Duodenal mucosa (tissue), 2 donors: ENCODE data around the gene TRIM66.

Source experiments
- H3K27ac ChIP-seq: one replicate; pipeline ENCODE4 v1.7.0; 2013; ENCODE audit warnings: low read depth, low read length
- H3K27me3 ChIP-seq, 2 donors: one replicate each; pipeline ENCODE4 v1.7.0; 2013; ENCODE audit warnings: low read length in 2 of 2, control low read depth in 1 of 2; ENCODE audit not compliant: insufficient read depth in 2 of 2, control insufficient read depth in 1 of 2
- H3K36me3 ChIP-seq, 2 donors: one replicate each; pipeline ENCODE4 v1.7.0; 2013; ENCODE audit warnings: low read length in 2 of 2, control low read depth in 1 of 2; ENCODE audit not compliant: insufficient read depth in 2 of 2, control insufficient read depth in 1 of 2
- H3K4me1 ChIP-seq, 2 donors: one replicate each; pipeline ENCODE4 v1.7.0; 2013; ENCODE audit warnings: low read length in 2 of 2, control low read depth in 1 of 2; ENCODE audit not compliant: insufficient read depth in 2 of 2, control insufficient read depth in 1 of 2
- H3K4me3 ChIP-seq, 2 donors: one replicate each; pipeline ENCODE4 v1.7.0; 2013; ENCODE audit warnings: low read length in 2 of 2, low read depth in 1 of 2
- H3K9ac ChIP-seq, 2 donors: one replicate each; pipeline ENCODE4 v1.7.0; 2013; ENCODE audit warnings: low read length in 2 of 2, low read depth in 1 of 2
- H3K9me3 ChIP-seq, 2 donors: one replicate each; pipeline ENCODE4 v1.7.0; 2013; ENCODE audit warnings: low read length in 2 of 2, control low read depth in 1 of 2; ENCODE audit not compliant: control insufficient read depth in 1 of 2

The TRIM66 gene

DNA sequence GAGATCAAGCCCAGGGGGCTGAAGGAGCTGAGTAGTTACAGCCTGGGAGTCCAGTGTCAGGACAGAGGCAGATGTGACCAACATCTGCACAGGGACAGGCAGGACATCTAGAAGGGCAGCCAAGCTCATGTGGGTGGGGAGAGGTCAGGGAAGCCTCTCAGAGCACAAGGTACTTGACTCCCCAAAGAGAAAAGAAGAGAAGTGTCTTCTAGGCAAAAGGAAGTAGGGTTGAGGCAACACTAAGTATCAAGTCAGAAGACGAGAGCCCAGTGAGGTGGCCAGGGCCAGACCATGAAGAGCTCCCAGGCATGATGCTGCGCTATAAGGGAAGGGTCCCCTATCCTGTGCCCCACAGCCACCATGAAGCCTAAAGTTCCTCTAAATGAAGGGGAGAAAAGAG, 21.7 kb upstream of the TRIM66 start:
- Histone ChIP-seq H3K27me3 (no peaks in the 10 kb centered on the region), H3K36me3 (peaks cover 10 to 57% of the 10 kb centered on the region in 2 donors), H3K27ac (no peak overlapping the region)

GRCh38 chr11:8702598-8702915, 20.1 kb upstream of the TRIM66 start:
- H3K9ac ChIP-seq: no peak overlapping the region
- H3K27ac ChIP-seq: no peak overlapping the region
- peaks cover 19 to 67% of the 10 kb centered on the region in 2 donors for H3K36me3 ChIP-seq
- no peak overlapping the region for H3K4me3 ChIP-seq
- peaks cover 10 to 14% of the 10 kb centered on the region in 2 donors for H3K4me1 ChIP-seq
- H3K9me3 ChIP-seq: no peaks in the 10 kb centered on the region
- H3K27me3 ChIP-seq: no peaks in the 10 kb centered on the region

More for the DNA sequence above, 21.7 kb upstream of the TRIM66 start:
- H3K4me3 ChIP-seq: no peak overlapping the region
- no peak overlapping the region for H3K9ac ChIP-seq
- peaks cover 10 to 13% of the 10 kb centered on the region in 2 donors for H3K4me1 ChIP-seq
- no peaks in the 10 kb centered on the region for H3K9me3 ChIP-seq

GRCh38 chr11:8701891-8702597, 19.6 kb upstream of the TRIM66 start:
- Histone ChIP-seq H3K9me3 (no peaks in the 10 kb centered on the region), H3K27ac (no peak overlapping the region), H3K4me3 (no peak overlapping the region), H3K27me3 (no peaks in the 10 kb centered on the region), H3K36me3 (peaks cover 20 to 67% of the 10 kb centered on the region in 2 donors), H3K9ac (no peak overlapping the region), H3K4me1 (peaks cover 10 to 14% of the 10 kb centered on the region in 2 donors)

DNA sequence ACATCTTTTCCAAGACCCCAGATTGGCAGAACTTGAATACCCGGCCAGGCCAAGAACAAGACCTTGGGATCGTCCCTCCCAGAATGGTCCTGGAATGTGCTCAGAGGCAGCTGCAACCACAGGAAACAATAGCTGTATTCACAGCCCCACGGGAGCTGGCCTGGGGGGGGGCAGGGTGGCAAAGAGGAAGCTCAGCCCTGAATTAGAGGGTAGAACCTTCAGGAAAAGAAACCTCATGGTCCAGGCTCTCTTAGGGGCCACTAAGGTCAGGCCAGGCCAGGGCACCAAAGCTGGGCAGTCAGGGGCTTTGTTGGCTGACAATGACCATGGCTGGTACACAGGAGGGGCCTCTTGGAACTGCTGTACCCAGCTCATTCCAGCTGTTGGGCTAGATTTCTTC, 17.4 kb upstream of the TRIM66 start:
- no peak overlapping the region for H3K27ac ChIP-seq
- H3K9ac ChIP-seq: no peak overlapping the region
- peaks cover 28 to 73% of the 10 kb centered on the region in 2 donors for H3K36me3 ChIP-seq
- peaks cover 10 to 14% of the 10 kb centered on the region in 2 donors for H3K4me1 ChIP-seq
- no peaks in the 10 kb centered on the region for H3K27me3 ChIP-seq
- no peak overlapping the region for H3K4me3 ChIP-seq
- H3K9me3 ChIP-seq: no peaks in the 10 kb centered on the region

DNA sequence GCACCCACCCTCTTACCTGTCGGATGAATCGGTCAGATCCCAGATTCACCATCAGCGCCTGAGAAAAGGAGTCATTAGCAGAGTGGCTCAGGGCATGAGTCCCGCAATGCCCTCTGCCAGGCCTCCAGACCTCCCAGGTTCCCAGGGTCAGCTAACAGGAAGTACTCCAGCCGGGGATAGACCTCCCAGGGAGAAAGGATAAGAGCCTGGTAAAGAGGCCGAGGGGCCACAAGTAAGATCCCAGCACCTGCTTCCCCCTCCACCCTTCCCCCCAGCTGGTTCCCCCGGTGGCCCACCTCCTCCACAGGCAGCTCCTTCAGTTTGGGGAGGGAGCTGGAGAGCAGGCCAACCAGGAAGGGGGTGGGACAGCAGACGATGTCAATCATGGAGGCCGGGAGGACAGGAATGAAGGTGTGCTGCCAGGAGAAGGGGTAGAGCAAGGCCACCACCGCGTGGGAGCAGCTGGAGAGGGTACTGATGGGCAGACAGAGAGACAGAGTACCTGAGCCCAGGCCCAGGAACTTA, 16.5 kb upstream of the TRIM66 start:
- Histone ChIP-seq H3K27ac (no peak overlapping the region), H3K9ac (no peak overlapping the region)

GRCh38 chr11:8698379-8698851, 15.9 kb upstream of the TRIM66 start:
- peaks cover 37 to 75% of the 10 kb centered on the region in 2 donors for H3K36me3 ChIP-seq
- H3K27ac ChIP-seq: no peak overlapping the region
- H3K4me3 ChIP-seq: no peak overlapping the region
- H3K9ac ChIP-seq: no peak overlapping the region
- H3K27me3 ChIP-seq: no peaks in the 10 kb centered on the region
- no peaks in the 10 kb centered on the region for H3K9me3 ChIP-seq
- H3K4me1 ChIP-seq: peaks cover 10 to 14% of the 10 kb centered on the region in 2 donors

More for the DNA sequence above, 16.5 kb upstream of the TRIM66 start:
- Histone ChIP-seq H3K27me3 (no peaks in the 10 kb centered on the region), H3K9me3 (no peaks in the 10 kb centered on the region), H3K36me3 (peaks cover 34 to 75% of the 10 kb centered on the region in 2 donors), H3K4me1 (peaks cover 10 to 14% of the 10 kb centered on the region in 2 donors), H3K4me3 (no peak overlapping the region)

DNA sequence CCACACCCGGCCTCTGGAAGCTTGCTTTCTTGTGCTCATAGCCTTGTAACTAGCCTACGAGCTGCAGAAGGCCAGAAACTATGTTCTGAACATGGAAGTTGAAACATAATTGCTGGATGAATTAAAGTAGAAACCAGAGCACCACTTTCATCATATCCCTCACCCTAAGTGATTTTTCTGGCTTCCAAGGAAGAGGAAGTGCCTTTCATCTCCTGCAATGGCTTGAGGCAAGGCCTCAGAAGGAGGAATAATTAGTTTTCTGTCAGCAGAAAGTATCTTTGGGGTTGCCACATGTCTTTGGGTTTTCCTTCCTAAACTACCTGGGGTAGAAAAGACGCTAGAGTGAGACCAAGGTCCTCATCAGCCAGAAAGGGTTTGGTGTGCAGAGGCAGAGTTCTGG, 14.6 kb upstream of the TRIM66 start:
- peaks cover 44 to 80% of the 10 kb centered on the region in 2 donors for H3K36me3 ChIP-seq

GRCh38 chr11:8694137-8694536, 11.7 kb upstream of the TRIM66 start:
- no peaks in the 10 kb centered on the region for H3K27me3 ChIP-seq
- peaks cover 7 to 8% of the 10 kb centered on the region in 2 donors for H3K4me1 ChIP-seq
- peaks cover 41 to 71% of the 10 kb centered on the region in 2 donors for H3K36me3 ChIP-seq
- no peak overlapping the region for H3K9ac ChIP-seq
- H3K9me3 ChIP-seq: no peaks in the 10 kb centered on the region
- no peak overlapping the region for H3K27ac ChIP-seq
- no peak overlapping the region for H3K4me3 ChIP-seq

More for the DNA sequence above, 14.6 kb upstream of the TRIM66 start:
- peaks cover 10 to 14% of the 10 kb centered on the region in 2 donors for H3K4me1 ChIP-seq
- no peak overlapping the region for H3K9ac ChIP-seq
- no peak overlapping the region for H3K4me3 ChIP-seq
- H3K27me3 ChIP-seq: no peaks in the 10 kb centered on the region
- no peak overlapping the region for H3K27ac ChIP-seq
- no peaks in the 10 kb centered on the region for H3K9me3 ChIP-seq

DNA sequence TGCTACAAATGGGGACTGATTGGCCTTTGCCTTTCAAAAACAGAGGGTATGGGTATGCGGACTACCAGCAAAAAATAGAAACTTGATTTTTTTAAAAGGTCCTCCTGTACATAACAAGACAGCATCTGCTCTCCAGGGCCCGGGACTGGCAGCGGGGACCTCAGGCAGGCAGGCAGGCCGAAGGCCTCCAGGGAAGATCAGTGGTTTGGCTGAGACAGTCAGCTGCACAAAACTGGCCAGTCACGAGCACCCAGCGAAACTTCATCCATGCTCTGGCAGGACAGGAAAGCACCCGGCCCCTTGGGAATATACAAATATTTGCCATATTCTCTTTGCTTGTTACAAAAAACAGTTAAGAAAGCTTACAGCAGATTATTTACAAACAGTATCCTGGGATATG, 11.1 kb upstream of the TRIM66 start:
- peaks cover 38 to 66% of the 10 kb centered on the region in 2 donors for H3K36me3 ChIP-seq
- H3K27ac ChIP-seq: no peak overlapping the region
- H3K9ac ChIP-seq: no peak overlapping the region

DNA sequence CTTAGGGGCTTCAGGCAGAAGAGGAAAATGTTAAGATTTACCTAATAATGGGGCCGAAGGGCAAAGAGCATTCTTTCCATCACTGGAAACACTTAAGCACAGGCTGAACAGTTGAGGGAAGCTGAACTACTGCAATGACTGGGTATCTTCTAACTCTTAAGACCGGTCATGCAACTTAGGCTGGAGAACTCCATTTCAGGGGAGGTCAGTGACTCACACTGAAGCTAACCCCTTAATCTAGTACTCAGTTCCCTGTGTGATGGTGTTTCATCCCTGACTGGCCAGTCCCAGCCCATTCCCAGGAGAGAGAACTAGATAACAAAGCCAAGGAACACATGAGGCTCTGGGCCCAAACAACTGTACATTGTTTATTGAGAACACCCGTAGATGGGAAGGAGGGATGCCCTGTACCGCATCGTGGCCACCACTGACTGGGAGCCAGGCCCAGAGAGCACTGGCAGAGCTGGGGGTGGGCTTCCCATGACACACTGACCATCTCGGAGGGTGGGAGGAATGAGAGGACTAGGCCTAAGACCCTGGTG, 10.6 kb upstream of the TRIM66 start:
- Histone ChIP-seq H3K36me3 (peaks cover 33 to 61% of the 10 kb centered on the region in 2 donors), H3K4me3 (no peak overlapping the region), H3K4me1 (peaks cover 7 to 11% of the 10 kb centered on the region in 2 donors), H3K9ac (no peak overlapping the region), H3K27me3 (no peaks in the 10 kb centered on the region), H3K27ac (no peak overlapping the region), H3K9me3 (no peaks in the 10 kb centered on the region)

More for the DNA sequence above, 11.1 kb upstream of the TRIM66 start:
- H3K4me3 ChIP-seq: no peak overlapping the region
- no peaks in the 10 kb centered on the region for H3K9me3 ChIP-seq
- no peaks in the 10 kb centered on the region for H3K27me3 ChIP-seq
- H3K4me1 ChIP-seq: peaks cover 5 to 8% of the 10 kb centered on the region in 2 donors
